HG03565 (cell line): Measurements from ENCODE around the gene HOXC11.

Experiments used
- ATAC-seq: cut with Tn5 transposase; IDR thresholded peaks from one replicate; pipeline ENCODE4 v1.9.1; 2021; ENCODE audit warnings: mild to moderate bottlenecking, moderate library complexity; ENCODE audit not compliant: unreplicated experiment

HOXC11 gene

GRCh38 chr12:54019924-54020590, 47.1 kb downstream of the HOXC11 start:
- ATAC-seq, result no peak

GRCh38 chr12:54020591-54021405, 47.9 kb downstream of the HOXC11 start:
- ATAC-seq, result no peak

- ATAC-seq, result no peak
Observed at GRCh38 chr12:54021432-54022013, 48.6 kb downstream of the HOXC11 start.

GRCh38 chr12:54022960-54023884, 50.3 kb downstream of the HOXC11 start:
- ATAC-seq, result no peak

GRCh38 chr12:54024127-54024526, 51.2 kb downstream of the HOXC11 start:
- ATAC-seq, result no peak

GRCh38 chr12:54024581-54025305, 51.8 kb downstream of the HOXC11 start:
- ATAC-seq, result no peak

GRCh38 chr12:54025499-54026405, 52.8 kb downstream of the HOXC11 start:
- ATAC-seq, result no peak

- no peak for ATAC-seq
Observed at GRCh38 chr12:54026640-54027441, 53.9 kb downstream of the HOXC11 start.
